IgD-negative memory B cell (primary cell): Measurements from ENCODE around the gene CSF1. TPM values are rescaled to one million over a fixed set of nuclear protein-coding genes. Genes with fewer than 3 reads are reported as not detected.
"Not testable (repeated sequence)": the region's sequence is repeated elsewhere in the genome, so short reads cannot be mapped to it uniquely, and the experiment has no call there.

ENCODE experiments used
- H3K27ac Mint-ChIP-seq, 3 donors: one replicate each; pipeline ENCODE4 v1.8.0; 2020 to 2022; ENCODE audit warnings: mild to moderate bottlenecking in 3 of 3, mixed read lengths in 3 of 3, moderate library complexity in 1 of 3
- H3K27me3 Mint-ChIP-seq: one replicate; pipeline ENCODE4 v1.8.0; 2021; ENCODE audit warnings: mixed read lengths
- H3K36me3 Mint-ChIP-seq: one replicate; pipeline ENCODE4 v1.8.0; 2020; ENCODE audit warnings: mild to moderate bottlenecking, mixed read lengths
- H3K4me1 Mint-ChIP-seq, 3 donors: one replicate each; pipeline ENCODE4 v1.8.0; 2020 to 2022; ENCODE audit warnings: mixed read lengths in 3 of 3, mild to moderate bottlenecking in 1 of 3
- H3K4me3 Mint-ChIP-seq, 4 donors: one replicate each; pipeline ENCODE4 v1.8.0; 2020 to 2022; ENCODE audit warnings: mild to moderate bottlenecking in 4 of 4, mixed read lengths in 4 of 4, moderate library complexity in 3 of 4
- H3K9me3 Mint-ChIP-seq, 3 donors: one replicate each; pipeline ENCODE4 v1.8.0; 2020 to 2021; ENCODE audit warnings: mixed read lengths in 3 of 3, mild to moderate bottlenecking in 1 of 3
- polyA plus RNA-seq: library from polyadenylated mRNA; unstranded; fragments of 300-500 nt; fragmentation: Illumina TruSeq; gene quantifications from one replicate; pipeline ENCODE4 v1.2.3, GENCODE V29; 2021

CSF1 gene
- polyA plus RNA-seq, 1 donor from 2014 or later = 0.18 TPM

- Mint-ChIP-seq H3K4me1 (no peaks in the 10 kb centered on the region), H3K27ac (no peak overlapping the region), H3K4me3 (no peak overlapping the region), H3K9me3 (no peaks in the 10 kb centered on the region), H3K36me3 (peaks cover 3% of the 10 kb centered on the region), H3K27me3 (peaks cover 11% of the 10 kb centered on the region)
Measured at GRCh38 chr1:109917051-109917767, 6.6 kb downstream of the CSF1 start.

- H3K27ac Mint-ChIP-seq = no peak overlapping the region
- H3K27me3 Mint-ChIP-seq = peaks cover 9% of the 10 kb centered on the region
- H3K4me3 Mint-ChIP-seq = no peak overlapping the region
- H3K4me1 Mint-ChIP-seq = no peaks in the 10 kb centered on the region
- peaks cover 3% of the 10 kb centered on the region for H3K36me3 Mint-ChIP-seq
- no peaks in the 10 kb centered on the region for H3K9me3 Mint-ChIP-seq
Measured at GRCh38 chr1:109917768-109918606, 7.3 kb downstream of the CSF1 start.

- H3K4me1 Mint-ChIP-seq = no peaks in the 10 kb centered on the region
Measured at GRCh38 chr1:109918671-109919070, 8.0 kb downstream of the CSF1 start.

GRCh38 chr1:109919303-109919702 lies 8.7 kb downstream of the CSF1 start:
- Mint-ChIP-seq H3K9me3 (no peaks in the 10 kb centered on the region), H3K27me3 (peaks cover 5% of the 10 kb centered on the region), H3K4me3 (no peak overlapping the region), H3K4me1 (no peaks in the 10 kb centered on the region), H3K27ac (no peak overlapping the region), H3K36me3 (peaks cover 5% of the 10 kb centered on the region)

More at GRCh38 chr1:109918671-109919070, 8.0 kb downstream of the CSF1 start:
- Mint-ChIP-seq H3K36me3 (peaks cover 5% of the 10 kb centered on the region), H3K27me3 (peaks cover 5% of the 10 kb centered on the region), H3K4me3 (no peak overlapping the region), H3K27ac (peak overlapping the region in 1 of 3 donors; percentile 74), H3K9me3 (no peaks in the 10 kb centered on the region)

GRCh38 chr1:109920391-109920790 lies 9.7 kb downstream of the CSF1 start:
- H3K4me1 Mint-ChIP-seq = not testable (repeated sequence)

GRCh38 chr1:109922326-109922725 lies 11.7 kb downstream of the CSF1 start:
- peaks cover 6% of the 10 kb centered on the region for H3K36me3 Mint-ChIP-seq
- peaks cover 2% of the 10 kb centered on the region for H3K27me3 Mint-ChIP-seq
- no peaks in the 10 kb centered on the region for H3K9me3 Mint-ChIP-seq
- H3K4me3 Mint-ChIP-seq = no peak overlapping the region
- no peaks in the 10 kb centered on the region for H3K4me1 Mint-ChIP-seq
- H3K27ac Mint-ChIP-seq = no peak overlapping the region

More at GRCh38 chr1:109920391-109920790, 9.7 kb downstream of the CSF1 start:
- H3K9me3 Mint-ChIP-seq, H3K4me3 Mint-ChIP-seq, H3K36me3 Mint-ChIP-seq, H3K27me3 Mint-ChIP-seq: not testable (repeated sequence)
- peak overlapping the region in 1 of 3 donors; percentile 32 for H3K27ac Mint-ChIP-seq

GRCh38 chr1:109923131-109923945 lies 12.7 kb downstream of the CSF1 start:
- no peak overlapping the region for H3K27ac Mint-ChIP-seq
- H3K36me3 Mint-ChIP-seq = peaks cover 4% of the 10 kb centered on the region
- no peak overlapping the region for H3K4me3 Mint-ChIP-seq
- no peaks in the 10 kb centered on the region for H3K9me3 Mint-ChIP-seq
- H3K27me3 Mint-ChIP-seq = peaks cover 2% of the 10 kb centered on the region
- no peaks in the 10 kb centered on the region for H3K4me1 Mint-ChIP-seq

GRCh38 chr1:109923946-109924275 lies 13.3 kb downstream of the CSF1 start:
- Mint-ChIP-seq H3K27ac (no peak overlapping the region), H3K27me3 (peaks cover 1% of the 10 kb centered on the region), H3K36me3 (peaks cover 3% of the 10 kb centered on the region), H3K4me3 (peak overlapping the region in 1 of 4 donors; percentile 82), H3K4me1 (no peaks in the 10 kb centered on the region), H3K9me3 (no peaks in the 10 kb centered on the region)

- no peaks in the 10 kb centered on the region for H3K27me3 Mint-ChIP-seq
- no peaks in the 10 kb centered on the region for H3K9me3 Mint-ChIP-seq
- peaks cover 3% of the 10 kb centered on the region for H3K36me3 Mint-ChIP-seq
- no peak overlapping the region for H3K27ac Mint-ChIP-seq
- no peaks in the 10 kb centered on the region for H3K4me1 Mint-ChIP-seq
- peak overlapping the region in 1 of 4 donors; percentile 54 for H3K4me3 Mint-ChIP-seq
Measured at GRCh38 chr1:109924316-109924715, 13.7 kb downstream of the CSF1 start.

- H3K27ac Mint-ChIP-seq = no peak overlapping the region
- peaks cover 3% of the 10 kb centered on the region for H3K36me3 Mint-ChIP-seq
Measured at GRCh38 chr1:109925159-109925990, 14.7 kb downstream of the CSF1 start.

GRCh38 chr1:109926662-109927300 lies 16.1 kb downstream of the CSF1 start:
- Mint-ChIP-seq H3K4me3 (no peak overlapping the region), H3K36me3 (peaks cover 3% of the 10 kb centered on the region), H3K9me3 (no peaks in the 10 kb centered on the region), H3K27me3 (no peaks in the 10 kb centered on the region), H3K4me1 (no peaks in the 10 kb centered on the region), H3K27ac (no peak overlapping the region)

More at GRCh38 chr1:109925159-109925990, 14.7 kb downstream of the CSF1 start:
- Mint-ChIP-seq H3K4me1 (no peaks in the 10 kb centered on the region), H3K4me3 (no peak overlapping the region), H3K9me3 (no peaks in the 10 kb centered on the region), H3K27me3 (no peaks in the 10 kb centered on the region)

- Mint-ChIP-seq H3K4me1 (no peaks in the 10 kb centered on the region), H3K36me3 (peaks cover 3% of the 10 kb centered on the region), H3K4me3 (no peak overlapping the region), H3K27ac (no peak overlapping the region), H3K9me3 (no peaks in the 10 kb centered on the region), H3K27me3 (no peaks in the 10 kb centered on the region)
Measured at GRCh38 chr1:109927356-109927755, 16.7 kb downstream of the CSF1 start.

GRCh38 chr1:109927911-109928321 lies 17.3 kb downstream of the CSF1 start:
- peaks cover 3% of the 10 kb centered on the region for H3K36me3 Mint-ChIP-seq
- no peak overlapping the region for H3K27ac Mint-ChIP-seq
- no peaks in the 10 kb centered on the region for H3K27me3 Mint-ChIP-seq
- H3K4me3 Mint-ChIP-seq = no peak overlapping the region
- no peaks in the 10 kb centered on the region for H3K9me3 Mint-ChIP-seq
- H3K4me1 Mint-ChIP-seq = no peaks in the 10 kb centered on the region

- H3K4me1 Mint-ChIP-seq = no peaks in the 10 kb centered on the region
- H3K4me3 Mint-ChIP-seq = no peak overlapping the region
- H3K36me3 Mint-ChIP-seq = peaks cover 2% of the 10 kb centered on the region
- no peak overlapping the region for H3K27ac Mint-ChIP-seq
- no peaks in the 10 kb centered on the region for H3K9me3 Mint-ChIP-seq
- H3K27me3 Mint-ChIP-seq = no peaks in the 10 kb centered on the region
Measured at GRCh38 chr1:109928591-109929111, 18.0 kb downstream of the CSF1 start.
